Breast epithelium (tissue), 4 donors: ENCODE measurements around the gene AHCTF1. TPM values are rescaled to one million over a fixed set of nuclear protein-coding genes. Genes with fewer than 3 reads are reported as not detected.
A peak's percentile ranks its signal among the peaks of the same experiment; 100 is the strongest.

Experiments
- DNase-seq, 2 donors: peaks; one replicate each; pipeline ENCODE4 v3.0.0-alpha.2; 2019; ENCODE audit warnings: low spot score in 2 of 2
- H3K27ac ChIP-seq, 2 donors: fragments of 200-600 bp; sonication (generic) in 1 of 2; one replicate each; pipeline ENCODE4 v1.5.1; 2016 to 2019; ENCODE audit warnings: mild to moderate bottlenecking in 1 of 2
- H3K27me3 ChIP-seq, 2 donors: fragments of 200-600 bp; sonication (generic) in 1 of 2; one replicate each; pipeline versions ENCODE4 v1.5.1 to v1.6.0; 2017 to 2019; ENCODE audit warnings: control low read depth in 1 of 2, mild to moderate bottlenecking in 1 of 2
- H3K36me3 ChIP-seq: fragments of 200-600 bp; one replicate; pipeline ENCODE4 v1.5.1; 2019
- H3K4me1 ChIP-seq, 2 donors: fragments of 200-600 bp; sonication (generic); one replicate each; pipeline ENCODE4 v1.5.1; 2016 to 2019; ENCODE audit warnings: control low read depth in 1 of 2
- H3K4me3 ChIP-seq, 3 donors: fragments of 200-600 bp; sonication (generic); 1 replicate in 2 of 3; 2 replicates in 1 of 3; pipeline ENCODE4 v1.5.1; 2016 to 2019; ENCODE audit warnings: mild to moderate bottlenecking in 3 of 3, moderate library complexity in 2 of 3
- H3K9me3 ChIP-seq, 2 donors: fragments of 200-600 bp; sonication (generic) in 1 of 2; one replicate each; pipeline ENCODE4 v1.5.1; 2016 to 2019; ENCODE audit warnings: control low read depth in 1 of 2
- CTCF ChIP-seq, 3 donors: fragments of 450-650 bp; IDR thresholded peaks; one replicate each; pipeline ENCODE4 v1.5.1; 2016 to 2017; ENCODE audit warnings: antibody characterized with exemption in 3 of 3, mild to moderate bottlenecking in 3 of 3, moderate library complexity in 3 of 3
- POLR2A ChIP-seq: fragments of 450-650 bp; IDR thresholded peaks from one replicate; pipeline ENCODE4 v1.6.1; 2016; ENCODE audit warnings: antibody characterized with exemption, mild to moderate bottlenecking, moderate library complexity
- POLR2AphosphoS5 ChIP-seq, 3 donors: sonication (generic); formaldehyde crosslinking; IDR thresholded peaks; one replicate each; pipeline ENCODE4 v1.6.1; 2017; ENCODE audit warnings: antibody characterized with exemption in 3 of 3
- intact Hi-C: fragments of 100-400 bp; cut with DNase I; formaldehyde crosslinking; loops from one replicate; pipeline ENCODE4 v1.15.1; 2023; ENCODE audit warnings: low total_unique reads
- total RNA-seq, 3 donors: library from RNA; depleted of rRNA; stranded (reverse); fragments of >200 nt; gene quantifications; one replicate each; pipeline ENCODE4 v1.1.0, GENCODE V29; 2016

Gene AHCTF1
- total RNA-seq, 3 donors from 2014 or later = 44.9 to 82.2 (median 55.9) TPM

- H3K27ac ChIP-seq = peak overlapping the region; percentile 91 to 99
- no peaks in the 10 kb centered on the region for H3K4me1 ChIP-seq
- H3K9me3 ChIP-seq = no peaks in the 10 kb centered on the region
- no peaks in the 10 kb centered on the region for H3K36me3 ChIP-seq
- DNase-seq = no peak
- TF ChIP-seq CTCF (IDR thresholded peaks at IDR 0.05) (no peak), POLR2AphosphoS5 (IDR thresholded peaks at IDR 0.05) (no peak), POLR2A (no peak)
- peak overlapping the region; percentile 91 to 97 (median 94) for H3K4me3 ChIP-seq
- no peaks in the 10 kb centered on the region for H3K27me3 ChIP-seq
- intact Hi-C loops = no loop called here
Observed at GRCh38 chr1:246932366-246932700, 585 bp upstream of the AHCTF1 start.

- intact Hi-C loops = no loop called here
- Histone ChIP-seq H3K9me3 (no peaks in the 10 kb centered on the region), H3K4me3 (peak overlapping the region; percentile 91 to 97 (median 94)), H3K27me3 (no peaks in the 10 kb centered on the region), H3K4me1 (no peaks in the 10 kb centered on the region), H3K36me3 (no peaks in the 10 kb centered on the region), H3K27ac (peak overlapping the region; percentile 91 to 99)
- peak; percentile 44 to 59 for DNase-seq
- TF ChIP-seq POLR2AphosphoS5 (IDR thresholded peaks at IDR 0.05) (peak in 2 of 3 donors; percentile 7 to 25), POLR2A (no peak), CTCF (IDR thresholded peaks at IDR 0.05) (no peak)
Observed at GRCh38 chr1:246930830-246931548, 759 bp downstream of the AHCTF1 start.

- intact Hi-C loops = no loop called here
- no peaks in the 10 kb centered on the region for H3K9me3 ChIP-seq
- no peaks in the 10 kb centered on the region for H3K27me3 ChIP-seq
- TF ChIP-seq POLR2AphosphoS5 (IDR thresholded peaks at IDR 0.05) = no peak
- TF ChIP-seq POLR2A = no peak
- no peak for TF ChIP-seq CTCF (IDR thresholded peaks at IDR 0.05)
- no peaks in the 10 kb centered on the region for H3K4me1 ChIP-seq
- no peak for DNase-seq
- H3K27ac ChIP-seq = no peak overlapping the region
- no peak overlapping the region for H3K4me3 ChIP-seq
- H3K36me3 ChIP-seq = no peaks in the 10 kb centered on the region
Observed at GRCh38 chr1:246925997-246926626, 5.6 kb downstream of the AHCTF1 start.

GRCh38 chr1:246923900-246924299, 7.8 kb downstream of the AHCTF1 start:
- intact Hi-C loops = no loop called here
- Histone ChIP-seq H3K4me1 (no peaks in the 10 kb centered on the region), H3K4me3 (no peak overlapping the region), H3K27me3 (no peaks in the 10 kb centered on the region), H3K9me3 (no peaks in the 10 kb centered on the region), H3K27ac (no peak overlapping the region), H3K36me3 (no peaks in the 10 kb centered on the region)
- TF ChIP-seq CTCF (IDR thresholded peaks at IDR 0.05) (no peak), POLR2AphosphoS5 (IDR thresholded peaks at IDR 0.05) (no peak), POLR2A (no peak)
- DNase-seq = no peak

- Histone ChIP-seq H3K9me3 (no peaks in the 10 kb centered on the region), H3K27ac (no peak overlapping the region), H3K4me3 (no peak overlapping the region), H3K27me3 (no peaks in the 10 kb centered on the region), H3K4me1 (no peaks in the 10 kb centered on the region), H3K36me3 (no peaks in the 10 kb centered on the region)
- intact Hi-C loops = no loop called here
- no peak for TF ChIP-seq POLR2AphosphoS5 (IDR thresholded peaks at IDR 0.05)
- TF ChIP-seq CTCF (IDR thresholded peaks at IDR 0.05) = no peak
- DNase-seq = no peak
Observed at GRCh38 chr1:246923482-246923881, 8.3 kb downstream of the AHCTF1 start.
